ENCODE data around the gene GPNMB. TPM values are rescaled to one million over a fixed set of nuclear protein-coding genes. Genes with fewer than 3 reads are reported as not detected.
"Not testable (repeated sequence)": the region's sequence is repeated elsewhere in the genome, so short reads cannot be mapped to it uniquely, and the experiment has no call there.

GPNMB gene
- total RNA-seq, 1 experiment from 2014 or later, result 11.8 TPM

DNA sequence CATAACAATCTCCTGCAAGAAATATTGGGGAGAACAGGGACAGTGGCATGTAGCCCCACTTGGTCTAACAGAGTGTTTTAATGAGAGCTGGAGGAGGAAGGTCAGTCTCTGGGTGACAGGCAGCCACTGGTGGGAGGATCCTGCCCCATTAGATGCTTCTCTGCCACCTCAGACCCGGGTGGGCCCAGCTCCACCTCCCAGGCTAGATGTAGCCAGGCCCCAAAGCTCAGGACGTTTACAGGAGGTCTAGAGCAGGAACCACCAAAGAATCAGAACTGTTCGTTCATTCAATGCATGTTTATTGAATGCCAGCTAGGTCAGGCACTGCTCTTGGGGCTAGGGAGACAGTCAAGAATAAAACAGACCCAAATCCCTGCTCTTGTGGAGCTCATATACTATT, 28.4 kb upstream of the GPNMB start:
- DNase-seq, result no peak
- H2AFZ ChIP-seq (ENCODE audit: low read length), result no peak overlapping the region
- H3K36me3 ChIP-seq (ENCODE audit: insufficient read depth, low read length), result no peaks in the 10 kb centered on the region
- H3K4me3 ChIP-seq (ENCODE audit: low read length), result no peak overlapping the region
- no peak overlapping the region for H3K27ac ChIP-seq (ENCODE audit: low read length)
- no peak overlapping the region for H3K4me2 ChIP-seq (ENCODE audit: low read depth, low read length, poor library complexity, severe bottlenecking)
- no peaks in the 10 kb centered on the region for H3K27me3 ChIP-seq (ENCODE audit: low read length)
- no peaks in the 10 kb centered on the region for H3K79me2 ChIP-seq (ENCODE audit: low read length)
- H3K9me2 ChIP-seq (replicated peaks; ENCODE audit: insufficient read depth, low read length), result no peaks in the 10 kb centered on the region
- H3K9me3 ChIP-seq (ENCODE audit: low read length), result no peaks in the 10 kb centered on the region
- H3K9ac ChIP-seq (ENCODE audit: low read length), result no peak overlapping the region
- H3K4me1 ChIP-seq (ENCODE audit: low read length), result no peaks in the 10 kb centered on the region
- H4K20me1 ChIP-seq (ENCODE audit: insufficient read depth, low read depth, low read length), result no peaks in the 10 kb centered on the region

GRCh38 chr7:23220690-23221305, 25.8 kb upstream of the GPNMB start:
- H3K4me2 ChIP-seq (ENCODE audit: low read depth, low read length, poor library complexity, severe bottlenecking), result no peak overlapping the region
- H3K9me2 ChIP-seq (replicated peaks; ENCODE audit: insufficient read depth, low read length), result no peaks in the 10 kb centered on the region
- H3K9me3 ChIP-seq (ENCODE audit: low read length), result no peaks in the 10 kb centered on the region
- H4K20me1 ChIP-seq (ENCODE audit: insufficient read depth, low read depth, low read length), result no peaks in the 10 kb centered on the region
- no peak for DNase-seq
- H3K27ac ChIP-seq (ENCODE audit: low read length), result no peak overlapping the region
- no peak overlapping the region for H3K9ac ChIP-seq (ENCODE audit: low read length)
- no peaks in the 10 kb centered on the region for H3K36me3 ChIP-seq (ENCODE audit: insufficient read depth, low read length)
- H2AFZ ChIP-seq (ENCODE audit: low read length), result no peak overlapping the region
- H3K27me3 ChIP-seq (ENCODE audit: low read length), result no peaks in the 10 kb centered on the region
- H3K4me3 ChIP-seq (ENCODE audit: low read length), result no peak overlapping the region
- H3K79me2 ChIP-seq (ENCODE audit: low read length), result no peaks in the 10 kb centered on the region
- no peaks in the 10 kb centered on the region for H3K4me1 ChIP-seq (ENCODE audit: low read length)

GRCh38 chr7:23222439-23223030, 24.0 kb upstream of the GPNMB start:
- H3K9ac ChIP-seq (ENCODE audit: low read length), result no peak overlapping the region
- no peaks in the 10 kb centered on the region for H4K20me1 ChIP-seq (ENCODE audit: insufficient read depth, low read depth, low read length)
- no peaks in the 10 kb centered on the region for H3K36me3 ChIP-seq (ENCODE audit: insufficient read depth, low read length)
- no peak overlapping the region for H3K4me2 ChIP-seq (ENCODE audit: low read depth, low read length, poor library complexity, severe bottlenecking)
- no peak for DNase-seq
- no peaks in the 10 kb centered on the region for H3K9me3 ChIP-seq (ENCODE audit: low read length)
- H3K4me1 ChIP-seq (ENCODE audit: low read length), result peaks cover 5% of the 10 kb centered on the region
- no peak overlapping the region; the same call in 1 of the 2 replicates for H2AFZ ChIP-seq (ENCODE audit: low read length)
- H3K27ac ChIP-seq (ENCODE audit: low read length), result no peak overlapping the region
- no peaks in the 10 kb centered on the region for H3K27me3 ChIP-seq (ENCODE audit: low read length)
- no peaks in the 10 kb centered on the region for H3K79me2 ChIP-seq (ENCODE audit: low read length)
- H3K4me3 ChIP-seq (ENCODE audit: low read length), result no peak overlapping the region
- no peaks in the 10 kb centered on the region for H3K9me2 ChIP-seq (replicated peaks; ENCODE audit: insufficient read depth, low read length)

DNA sequence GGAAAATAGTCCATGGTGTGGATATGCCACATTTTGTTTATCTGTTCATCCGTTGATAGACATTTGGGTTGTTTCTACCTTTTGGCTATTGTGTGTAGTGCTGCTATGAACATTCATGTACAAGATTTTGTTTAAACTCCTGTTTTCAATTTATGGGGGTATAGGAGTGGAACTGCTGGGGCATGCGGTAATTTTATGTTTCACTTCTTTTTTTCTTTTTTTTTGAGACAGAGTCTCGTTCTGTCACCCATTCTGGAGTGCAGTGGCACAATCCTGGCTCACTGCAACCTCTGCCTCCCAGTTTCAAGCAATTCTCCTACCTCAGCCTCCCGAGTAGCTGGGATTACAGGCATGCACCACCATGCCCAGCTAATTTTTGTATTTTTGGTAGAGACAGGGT, 22.2 kb upstream of the GPNMB start:
- not testable (repeated sequence) for H3K36me3 ChIP-seq (ENCODE audit: insufficient read depth, low read length); H3K9me3 ChIP-seq (ENCODE audit: low read length); H3K27ac ChIP-seq (ENCODE audit: low read length); H3K9ac ChIP-seq (ENCODE audit: low read length); H3K4me2 ChIP-seq (ENCODE audit: low read depth, low read length, poor library complexity, severe bottlenecking); H3K27me3 ChIP-seq (ENCODE audit: low read length); H3K4me3 ChIP-seq (ENCODE audit: low read length); DNase-seq; H4K20me1 ChIP-seq (ENCODE audit: insufficient read depth, low read depth, low read length); H3K79me2 ChIP-seq (ENCODE audit: low read length); H2AFZ ChIP-seq (ENCODE audit: low read length); H3K4me1 ChIP-seq (ENCODE audit: low read length); H3K9me2 ChIP-seq (replicated peaks; ENCODE audit: insufficient read depth, low read length)

DNA sequence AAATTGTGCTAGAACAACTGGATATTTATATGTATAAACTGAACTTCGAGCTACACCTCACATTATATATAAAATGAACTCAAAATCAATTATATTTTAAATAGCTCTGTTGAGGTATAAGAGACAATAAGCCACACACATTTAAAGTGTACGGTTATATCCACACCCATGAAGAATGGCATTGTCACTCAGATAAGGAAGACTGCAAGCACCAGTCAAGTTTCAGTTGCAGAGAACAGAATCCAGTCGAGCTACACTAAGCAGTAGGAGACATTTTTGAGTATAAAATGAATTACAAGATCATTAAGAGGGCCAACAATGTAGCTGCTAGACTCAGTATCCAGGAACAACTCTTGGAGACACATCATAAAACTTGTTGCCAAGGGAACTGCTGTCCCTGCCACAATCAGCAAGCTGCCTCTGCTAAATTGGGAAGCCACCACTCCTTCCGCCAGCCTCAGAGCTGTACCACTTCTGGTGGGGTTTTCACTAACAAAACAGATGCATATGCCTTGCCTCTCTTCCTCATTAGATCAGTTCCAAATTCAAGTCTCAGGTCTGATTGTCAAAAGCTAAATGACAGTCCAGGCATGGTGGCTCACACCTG, 19.6 kb upstream of the GPNMB start:
- DNase-seq, result no peak
- H3K36me3 ChIP-seq (ENCODE audit: insufficient read depth, low read length), result no peaks in the 10 kb centered on the region
- no peaks in the 10 kb centered on the region for H4K20me1 ChIP-seq (ENCODE audit: insufficient read depth, low read depth, low read length)
- H3K9me2 ChIP-seq (replicated peaks; ENCODE audit: insufficient read depth, low read length), result no peaks in the 10 kb centered on the region
- H2AFZ ChIP-seq (ENCODE audit: low read length), result peak overlapping the region; percentile 62; the same call in 1 of the 2 replicates
- peak overlapping the region; percentile 7 for H3K4me2 ChIP-seq (ENCODE audit: low read depth, low read length, poor library complexity, severe bottlenecking)
- H3K4me1 ChIP-seq (ENCODE audit: low read length), result peaks cover 5% of the 10 kb centered on the region
- no peak overlapping the region for H3K4me3 ChIP-seq (ENCODE audit: low read length)
- no peaks in the 10 kb centered on the region for H3K79me2 ChIP-seq (ENCODE audit: low read length)
- no peaks in the 10 kb centered on the region for H3K27me3 ChIP-seq (ENCODE audit: low read length)
- no peaks in the 10 kb centered on the region for H3K9me3 ChIP-seq (ENCODE audit: low read length)
- no peak overlapping the region for H3K27ac ChIP-seq (ENCODE audit: low read length)
- H3K9ac ChIP-seq (ENCODE audit: low read length), result no peak overlapping the region

- no peaks in the 10 kb centered on the region for H4K20me1 ChIP-seq (ENCODE audit: insufficient read depth, low read depth, low read length)
- no peak overlapping the region for H3K27ac ChIP-seq (ENCODE audit: low read length)
- H2AFZ ChIP-seq (ENCODE audit: low read length), result no peak overlapping the region
- H3K9me2 ChIP-seq (replicated peaks; ENCODE audit: insufficient read depth, low read length), result no peaks in the 10 kb centered on the region
- H3K4me1 ChIP-seq (ENCODE audit: low read length), result peaks cover 5% of the 10 kb centered on the region
- DNase-seq, result no peak
- H3K27me3 ChIP-seq (ENCODE audit: low read length), result no peaks in the 10 kb centered on the region
- H3K4me2 ChIP-seq (ENCODE audit: low read depth, low read length, poor library complexity, severe bottlenecking), result no peak overlapping the region
- H3K4me3 ChIP-seq (ENCODE audit: low read length), result no peak overlapping the region
- H3K79me2 ChIP-seq (ENCODE audit: low read length), result no peaks in the 10 kb centered on the region
- H3K36me3 ChIP-seq (ENCODE audit: insufficient read depth, low read length), result no peaks in the 10 kb centered on the region
- H3K9me3 ChIP-seq (ENCODE audit: low read length), result no peaks in the 10 kb centered on the region
- H3K9ac ChIP-seq (ENCODE audit: low read length), result no peak overlapping the region
These were observed 18.2 kb upstream of the GPNMB start for GRCh38 chr7:23228412-23228811.

DNA sequence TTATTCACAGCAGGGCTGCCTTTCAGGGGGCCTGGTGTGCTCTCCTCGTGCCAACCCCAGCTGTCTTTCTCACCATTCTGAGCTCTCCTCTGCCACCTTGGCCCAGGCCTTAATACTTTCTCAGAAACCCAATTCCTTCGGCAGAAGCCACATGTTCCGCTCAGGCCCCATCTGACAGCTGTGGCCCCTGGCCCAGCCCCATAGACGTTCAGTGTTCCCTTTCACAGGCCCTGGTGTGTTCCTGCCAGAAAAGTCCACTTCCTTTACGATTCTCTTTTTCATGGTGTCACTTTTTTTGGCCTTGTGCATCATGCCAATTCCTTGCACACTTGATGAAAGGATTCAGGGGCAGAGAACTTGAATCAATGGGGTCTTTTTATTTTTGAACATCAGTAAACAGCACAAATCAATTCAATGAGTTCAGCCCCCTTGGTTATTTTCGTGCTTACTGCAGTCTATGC, 15.9 kb upstream of the GPNMB start:
- DNase-seq, result no peak
- Histone ChIP-seq H3K9me3 (ENCODE audit: low read length) (no peaks in the 10 kb centered on the region), H3K27ac (ENCODE audit: low read length) (no peak overlapping the region), H2AFZ (ENCODE audit: low read length) (peak overlapping the region; percentile 35; the same call in 1 of the 2 replicates), H3K4me3 (ENCODE audit: low read length) (no peak overlapping the region), H3K4me2 (ENCODE audit: low read depth, low read length, poor library complexity, severe bottlenecking) (no peak overlapping the region), H3K4me1 (ENCODE audit: low read length) (peaks cover 9% of the 10 kb centered on the region), H3K79me2 (ENCODE audit: low read length) (no peaks in the 10 kb centered on the region), H3K36me3 (ENCODE audit: insufficient read depth, low read length) (no peaks in the 10 kb centered on the region), H3K9ac (ENCODE audit: low read length) (no peak overlapping the region), H3K27me3 (ENCODE audit: low read length) (no peaks in the 10 kb centered on the region), H3K9me2 (replicated peaks; ENCODE audit: insufficient read depth, low read length) (no peaks in the 10 kb centered on the region), H4K20me1 (ENCODE audit: insufficient read depth, low read depth, low read length) (no peaks in the 10 kb centered on the region)

GRCh38 chr7:23232966-23233365, 13.6 kb upstream of the GPNMB start:
- Histone ChIP-seq H3K36me3 (ENCODE audit: insufficient read depth, low read length) (no peaks in the 10 kb centered on the region), H2AFZ (ENCODE audit: low read length) (no peak overlapping the region), H3K27me3 (ENCODE audit: low read length) (no peaks in the 10 kb centered on the region)

More at GRCh38 chr7:23232966-23233365, 13.6 kb upstream of the GPNMB start:
- no peak overlapping the region for H3K9ac ChIP-seq (ENCODE audit: low read length)
- H3K79me2 ChIP-seq (ENCODE audit: low read length), result no peaks in the 10 kb centered on the region
- no peak overlapping the region for H3K4me2 ChIP-seq (ENCODE audit: low read depth, low read length, poor library complexity, severe bottlenecking)
- no peaks in the 10 kb centered on the region for H3K9me3 ChIP-seq (ENCODE audit: low read length)
- no peaks in the 10 kb centered on the region for H4K20me1 ChIP-seq (ENCODE audit: insufficient read depth, low read depth, low read length)
- DNase-seq, result no peak
- no peaks in the 10 kb centered on the region for H3K9me2 ChIP-seq (replicated peaks; ENCODE audit: insufficient read depth, low read length)
- 0 out of 2 replicates have a peak, but pooled peaks cover 4% of the 10 kb centered on the region for H3K4me1 ChIP-seq (ENCODE audit: low read length)
- H3K4me3 ChIP-seq (ENCODE audit: low read length), result no peak overlapping the region
- H3K27ac ChIP-seq (ENCODE audit: low read length), result no peak overlapping the region
